ENCODE measurements around the gene RBBP9.

The RBBP9 gene

DNA sequence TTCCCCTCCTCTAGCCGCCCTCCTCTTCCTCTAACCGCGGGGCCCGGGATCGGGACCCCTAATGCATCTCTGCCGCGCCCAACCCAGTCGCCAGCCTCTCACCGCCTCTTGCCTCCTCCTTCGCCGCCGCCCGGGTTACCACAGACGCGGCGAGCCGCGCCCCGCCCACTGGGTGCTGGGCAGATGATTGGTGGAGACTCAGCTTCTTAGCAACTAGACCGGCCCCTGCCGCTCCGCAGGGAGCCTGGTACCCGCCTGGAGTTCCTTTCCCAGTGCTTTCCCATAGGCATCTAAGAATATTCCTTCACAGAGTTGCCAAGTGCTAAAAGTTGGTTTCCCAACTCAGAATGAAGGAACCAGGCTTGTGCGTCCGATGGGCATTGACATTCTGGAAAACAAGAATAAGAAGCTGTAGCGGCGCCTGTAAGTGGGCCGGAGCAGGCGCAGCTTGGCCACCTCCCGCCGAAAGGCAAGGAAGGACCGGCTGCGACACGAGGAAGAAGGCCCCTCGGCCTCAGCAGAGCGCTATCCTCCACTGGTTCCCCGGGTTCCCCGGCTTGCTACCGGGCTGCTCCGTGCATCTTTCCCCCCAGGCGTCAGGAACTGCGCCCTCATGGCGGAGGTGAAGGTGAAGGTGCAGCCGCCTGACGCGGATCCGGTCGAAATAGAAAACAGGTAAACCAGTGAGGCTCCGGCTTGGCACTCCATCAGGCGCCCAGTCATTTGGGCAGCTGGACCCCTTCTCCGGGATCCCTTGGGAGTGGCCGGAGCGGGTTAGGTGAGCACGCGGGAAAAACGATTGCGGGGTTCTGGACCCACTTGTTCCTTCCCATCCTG, 29.9 kb downstream of the RBBP9 start, which contains the start of the genes DZANK1 and POLR3F:
TSS of gene DZANK1 (minus strand) at position 137 of the 837 bp plus-strand sequence. CDS start 1,672 bp downstream, outside the sequence.
TSS of gene POLR3F (plus strand) at position 497 of the 837 bp plus-strand sequence. CDS start at position 614, 117 bp downstream.
- Histone ChIP-seq H3K4me2 (peak within 1 kb of the TSS; percentile 91), H3K9ac (peak within 1 kb of the TSS; percentile 91), H3K9me3 (no peaks in the 10 kb centered on the region), H4K20me1 (0 out of 2 replicates have a peak, but pooled peaks cover 4% of the 10 kb centered on the region), H3K4me1 (peaks cover 22% of the 10 kb centered on the region), H3K4me3 (peak within 1 kb of the TSS; percentile 82), H3K27me3 (no peaks in the 10 kb centered on the region), H3K27ac (peak within 1 kb of the TSS; percentile 92), H3K36me3 (peaks cover 30% of the 10 kb centered on the region)
- TF ChIP-seq Cebpa-rat (IDR thresholded peaks at IDR 0.05) = no peak

- peaks cover 24% of the 10 kb centered on the region for H3K36me3 ChIP-seq
- H3K27ac ChIP-seq = 0 out of 2 replicates have a peak overlapping the region, but pooled peaks have one; percentile 92
- no peaks in the 10 kb centered on the region for H3K9me3 ChIP-seq
- no peaks in the 10 kb centered on the region for H3K27me3 ChIP-seq
- H3K4me1 ChIP-seq = peaks cover 22% of the 10 kb centered on the region
- H4K20me1 ChIP-seq = 0 out of 2 replicates have a peak, but pooled peaks cover 4% of the 10 kb centered on the region
- H3K4me3 ChIP-seq = peak overlapping the region; percentile 82
- H3K9ac ChIP-seq = peak overlapping the region; percentile 91
- no peak for TF ChIP-seq Cebpa-rat (IDR thresholded peaks at IDR 0.05)
- H3K4me2 ChIP-seq = peak overlapping the region; percentile 91
Observed at GRCh38 chr20:18466574-18466893, 30.5 kb downstream of the RBBP9 start.

DNA sequence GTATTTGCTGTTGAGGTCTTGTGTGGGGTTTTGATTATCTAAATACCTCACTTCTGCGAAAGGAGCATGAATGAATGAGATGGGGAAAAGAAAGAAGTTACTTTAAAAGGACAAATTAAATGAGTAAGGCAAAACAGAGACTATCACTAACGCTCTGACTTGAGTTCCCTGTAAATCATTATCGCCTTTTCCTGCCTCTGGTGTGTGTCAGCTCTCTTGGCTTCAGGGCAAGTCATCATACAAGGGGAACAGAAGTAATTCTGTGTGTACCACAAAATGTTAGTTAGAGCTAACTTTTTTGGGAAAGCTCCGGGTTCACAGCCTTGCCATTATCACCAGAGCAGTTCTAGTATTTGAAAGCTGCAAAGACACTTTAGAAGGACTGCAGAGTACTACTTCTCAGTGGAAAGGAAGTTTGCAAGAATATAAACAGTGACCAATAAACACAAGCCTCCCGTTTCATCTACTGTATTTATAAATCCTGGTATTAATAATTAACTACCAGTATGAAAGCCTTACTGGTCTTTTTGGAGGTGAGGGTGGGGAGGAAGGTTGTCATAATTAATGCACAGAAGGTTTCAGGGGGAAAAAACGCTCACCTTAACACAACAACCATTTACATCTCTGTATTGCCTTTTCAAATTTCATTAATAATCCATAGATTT, 31.4 kb downstream of the RBBP9 start:
- H4K20me1 ChIP-seq = no peaks in the 10 kb centered on the region
- H3K9me3 ChIP-seq = no peaks in the 10 kb centered on the region
- peaks cover 22% of the 10 kb centered on the region for H3K4me1 ChIP-seq
- H3K36me3 ChIP-seq = peaks cover 16% of the 10 kb centered on the region
- no peak for TF ChIP-seq Cebpa-rat (IDR thresholded peaks at IDR 0.05)
- H3K27ac ChIP-seq = no peak overlapping the region
- H3K4me2 ChIP-seq = peak overlapping the region; percentile 91; the same call in 1 of the 2 replicates
- no peak overlapping the region for H3K9ac ChIP-seq
- H3K27me3 ChIP-seq = no peaks in the 10 kb centered on the region
- no peak overlapping the region for H3K4me3 ChIP-seq

DNA sequence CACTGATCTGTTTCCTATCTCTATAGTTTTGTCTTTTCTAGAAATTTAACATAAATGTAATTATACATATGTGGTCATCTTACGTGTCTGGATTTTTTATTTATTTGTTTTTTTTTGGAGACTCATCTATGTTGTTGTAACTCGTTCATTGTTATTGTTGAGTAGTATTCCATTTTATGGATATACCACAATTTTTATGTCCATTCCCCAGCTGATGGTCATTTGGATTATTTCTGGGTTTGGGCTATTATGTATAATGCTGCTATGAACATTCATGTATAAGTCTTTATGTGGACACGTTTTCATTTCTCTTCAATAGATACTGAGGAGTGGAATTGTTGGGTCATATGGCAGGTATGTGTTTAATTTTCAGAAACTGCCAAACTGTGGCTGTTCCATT, 40.4 kb downstream of the RBBP9 start:
- no peak for TF ChIP-seq Cebpa-rat (IDR thresholded peaks at IDR 0.05)
- H3K4me2 ChIP-seq = no peak overlapping the region
- H4K20me1 ChIP-seq = no peaks in the 10 kb centered on the region

GRCh38 chr20:18443886-18444285, 53.1 kb downstream of the RBBP9 start:
- no peak overlapping the region for H3K27ac ChIP-seq

More for the DNA sequence above, 40.4 kb downstream of the RBBP9 start:
- H3K36me3 ChIP-seq = no peaks in the 10 kb centered on the region
- H3K9ac ChIP-seq = no peak overlapping the region
- no peak overlapping the region for H3K4me3 ChIP-seq
- H3K9me3 ChIP-seq = no peaks in the 10 kb centered on the region
- no peaks in the 10 kb centered on the region for H3K27me3 ChIP-seq
- H3K27ac ChIP-seq = no peak overlapping the region
- no peaks in the 10 kb centered on the region for H3K4me1 ChIP-seq

DNA sequence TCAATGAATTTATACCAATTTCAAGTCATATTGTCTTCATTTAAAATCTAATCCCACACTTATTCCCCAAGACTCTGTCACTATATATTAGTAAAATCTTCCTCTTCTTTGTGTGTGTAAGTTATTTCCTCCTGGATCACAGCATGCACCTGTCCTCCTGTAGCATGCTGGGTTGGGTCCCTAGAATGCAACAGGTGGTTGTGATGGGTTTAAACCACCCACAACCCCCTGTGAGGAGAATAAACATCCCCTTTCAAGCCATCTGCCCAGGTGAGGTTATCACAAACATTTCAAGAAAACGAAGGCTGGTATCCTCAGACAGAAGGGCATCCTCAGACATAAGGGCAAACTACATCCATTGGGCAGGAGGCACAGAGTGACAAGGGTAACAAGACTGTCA, 56.6 kb downstream of the RBBP9 start:
- H3K9ac ChIP-seq = no peak overlapping the region

More at GRCh38 chr20:18443886-18444285, 53.1 kb downstream of the RBBP9 start:
- no peak for TF ChIP-seq Cebpa-rat (IDR thresholded peaks at IDR 0.05)
- Histone ChIP-seq H3K36me3 (no peaks in the 10 kb centered on the region), H4K20me1 (no peaks in the 10 kb centered on the region), H3K9ac (no peak overlapping the region), H3K4me1 (no peaks in the 10 kb centered on the region), H3K27me3 (no peaks in the 10 kb centered on the region), H3K4me3 (no peak overlapping the region), H3K4me2 (no peak overlapping the region), H3K9me3 (no peaks in the 10 kb centered on the region)

GRCh38 chr20:18436847-18437246, 60.2 kb downstream of the RBBP9 start:
- TF ChIP-seq Cebpa-rat (IDR thresholded peaks at IDR 0.05) = no peak
- H3K36me3 ChIP-seq = no peaks in the 10 kb centered on the region
- peaks cover 9% of the 10 kb centered on the region; the same call in 1 of the 2 replicates for H3K4me1 ChIP-seq
- no peaks in the 10 kb centered on the region for H3K27me3 ChIP-seq
- H3K9me3 ChIP-seq = no peaks in the 10 kb centered on the region
- no peak overlapping the region for H3K9ac ChIP-seq
- H4K20me1 ChIP-seq = no peaks in the 10 kb centered on the region
- peak overlapping the region; percentile 61 for H3K4me2 ChIP-seq
- H3K27ac ChIP-seq = peak overlapping the region; percentile 51; the same call in 1 of the 2 replicates
- no peak overlapping the region for H3K4me3 ChIP-seq

More for the DNA sequence above, 56.6 kb downstream of the RBBP9 start:
- no peak for TF ChIP-seq Cebpa-rat (IDR thresholded peaks at IDR 0.05)
- H3K4me3 ChIP-seq = no peak overlapping the region
- no peaks in the 10 kb centered on the region for H4K20me1 ChIP-seq
- no peaks in the 10 kb centered on the region for H3K27me3 ChIP-seq
- H3K9me3 ChIP-seq = no peaks in the 10 kb centered on the region
- H3K27ac ChIP-seq = no peak overlapping the region
- H3K4me1 ChIP-seq = peaks cover 9% of the 10 kb centered on the region; the same call in 1 of the 2 replicates
- no peak overlapping the region for H3K4me2 ChIP-seq
- H3K36me3 ChIP-seq = no peaks in the 10 kb centered on the region
